HG03378 (cell line): Measurements from ENCODE around the gene CAPN9.
"Not testable (repeated sequence)": the region's sequence is repeated elsewhere in the genome, so short reads cannot be mapped to it uniquely, and the experiment has no call there.

Experiments
- ATAC-seq: cut with Tn5 transposase; IDR thresholded peaks from one replicate; pipeline ENCODE4 v1.9.1; 2021; ENCODE audit warnings: mild to moderate bottlenecking, moderate library complexity; ENCODE audit not compliant: unreplicated experiment

CAPN9 gene

DNA sequence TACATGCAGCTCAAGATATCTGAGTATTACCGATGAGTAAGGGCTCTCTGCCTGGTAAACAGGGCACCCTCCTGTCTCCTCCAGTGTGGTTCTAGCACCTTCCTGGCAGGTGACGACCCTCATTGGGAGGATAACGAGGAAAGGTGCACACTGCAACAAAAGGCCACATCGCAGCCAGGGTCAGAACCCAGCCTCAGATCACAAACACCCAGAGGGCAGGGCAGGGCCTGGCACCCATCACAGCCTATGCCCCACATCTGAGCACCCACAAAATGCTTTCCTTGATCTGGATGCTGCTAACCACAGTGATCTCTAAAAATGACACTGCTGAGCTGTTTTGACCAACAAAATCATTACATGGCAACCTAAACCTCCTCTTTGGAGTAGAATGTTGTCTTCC is 97.4 kb downstream of the CAPN9 start:
- ATAC-seq, result no peak

GRCh38 chr1:230845184-230845583 is 98.0 kb downstream of the CAPN9 start:
- ATAC-seq, result not testable (repeated sequence)

GRCh38 chr1:230848235-230848634 is 101.0 kb downstream of the CAPN9 start:
- ATAC-seq, result no peak

DNA sequence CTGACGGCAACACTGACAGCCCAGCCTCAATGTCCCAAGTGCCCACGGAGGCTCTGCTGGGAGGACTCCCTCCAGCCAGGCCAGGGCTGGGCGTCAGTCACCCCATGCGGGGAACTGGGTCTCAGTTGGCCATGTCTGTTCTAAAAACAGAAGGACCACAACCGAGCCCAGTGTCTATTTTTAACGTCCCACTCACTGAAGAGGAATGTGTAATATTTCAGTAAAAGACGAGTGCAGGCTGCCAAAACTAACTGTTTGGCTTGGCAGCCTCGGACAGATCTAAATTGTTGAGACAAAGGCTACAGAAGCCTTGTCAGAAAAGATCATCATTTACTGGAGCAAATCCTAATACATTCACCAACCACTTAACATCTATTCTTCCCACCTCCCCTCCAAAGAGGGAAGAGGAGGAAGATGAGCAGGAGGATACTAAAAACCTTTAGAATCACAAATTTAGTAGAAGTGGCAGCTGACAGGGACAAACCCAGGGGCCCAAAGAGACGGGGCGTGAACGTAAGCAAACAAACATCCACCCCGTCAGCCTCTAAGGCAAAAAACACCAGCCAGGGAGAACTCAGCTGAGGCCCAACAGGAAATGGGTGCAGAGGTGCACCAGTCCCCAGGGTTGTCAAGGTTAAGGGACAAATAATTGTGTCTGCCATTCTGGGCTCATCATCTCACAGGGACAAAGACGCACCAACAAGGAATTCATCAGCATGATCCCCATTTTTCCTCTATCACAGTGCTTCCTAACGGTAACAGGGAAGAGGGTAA is 102.5 kb downstream of the CAPN9 start:
- no peak for ATAC-seq

DNA sequence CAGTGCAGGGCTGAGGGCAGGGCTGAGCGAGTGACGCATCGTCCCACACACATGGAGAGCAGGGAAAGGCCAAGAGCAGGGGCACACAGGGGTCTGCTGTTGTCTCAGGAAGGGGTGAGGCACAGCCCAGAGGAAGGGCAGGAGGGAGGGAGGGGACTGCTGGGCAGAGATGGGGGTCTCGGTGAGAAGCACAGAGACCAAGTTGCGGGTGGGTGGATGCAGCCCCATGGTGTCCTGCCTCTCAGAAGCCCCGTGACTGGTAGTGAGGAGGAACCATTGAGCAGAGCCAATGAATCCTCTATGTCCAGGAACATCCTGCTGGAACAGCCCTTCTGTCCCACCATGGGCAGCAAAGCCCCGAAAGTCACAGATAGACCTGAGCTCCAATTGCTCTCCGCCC is 103.4 kb downstream of the CAPN9 start:
- ATAC-seq, result no peak

DNA sequence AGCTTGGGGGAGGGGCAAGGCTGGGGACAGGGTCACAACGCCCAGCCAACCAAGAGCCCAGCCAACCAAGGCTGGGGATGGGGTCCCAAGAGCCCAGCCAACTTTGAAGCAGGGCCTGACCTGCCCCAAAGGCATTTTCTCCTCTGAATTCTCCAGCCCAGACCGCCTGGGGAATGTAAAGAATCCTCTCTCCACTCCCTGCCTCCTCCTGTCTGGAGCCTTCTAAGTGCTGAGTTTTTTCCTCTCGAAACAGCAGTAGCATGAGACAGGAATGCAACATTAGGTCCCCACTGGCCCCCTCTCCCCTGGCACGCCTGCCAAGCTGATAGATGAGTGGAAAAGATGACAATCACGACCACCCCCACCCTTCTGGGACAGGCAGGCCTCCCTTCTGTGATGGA is 104.1 kb downstream of the CAPN9 start:
- no peak for ATAC-seq
